Measurements from ENCODE around the gene LONRF2. TPM values are rescaled to one million over a fixed set of nuclear protein-coding genes. Genes with fewer than 3 reads are reported as not detected.

Gene LONRF2
- polyA plus RNA-seq, 2 of the 4 experiments (the other 2 are of a cell fraction), result 4.8 to 17.9 TPM

GRCh38 chr2:100241236-100241635 is 81.1 kb downstream of the LONRF2 start (continued):
- TF ChIP-seq, protein P1, sequence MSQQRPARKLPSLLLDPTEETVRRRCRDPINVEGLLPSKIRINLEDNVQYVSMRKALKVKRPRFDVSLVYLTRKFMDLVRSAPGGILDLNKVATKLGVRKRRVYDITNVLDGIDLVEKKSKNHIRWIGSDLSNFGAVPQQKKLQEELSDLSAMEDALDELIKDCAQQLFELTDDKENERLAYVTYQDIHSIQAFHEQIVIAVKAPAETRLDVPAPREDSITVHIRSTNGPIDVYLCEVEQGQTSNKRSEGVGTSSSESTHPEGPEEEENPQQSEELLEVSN (IDR thresholded peaks at IDR 0.05; ENCODE audit: borderline replicate concordance, low read depth), result no peak
- TF ChIP-seq EHMT2 (IDR thresholded peaks at IDR 0.05; ENCODE audit: low read depth) (no peak), POLR2A (IDR thresholded peaks at IDR 0.05; ENCODE audit: low read length) (no peak), ZC3H11A (IDR thresholded peaks at IDR 0.05) (no peak), HOXB13 (CRISPR knock-in tag; IDR thresholded peaks at IDR 0.05; ENCODE audit: low read depth) (no peak), FOSB (CRISPR knock-in tag; IDR thresholded peaks at IDR 0.05) (no peak)

DNA sequence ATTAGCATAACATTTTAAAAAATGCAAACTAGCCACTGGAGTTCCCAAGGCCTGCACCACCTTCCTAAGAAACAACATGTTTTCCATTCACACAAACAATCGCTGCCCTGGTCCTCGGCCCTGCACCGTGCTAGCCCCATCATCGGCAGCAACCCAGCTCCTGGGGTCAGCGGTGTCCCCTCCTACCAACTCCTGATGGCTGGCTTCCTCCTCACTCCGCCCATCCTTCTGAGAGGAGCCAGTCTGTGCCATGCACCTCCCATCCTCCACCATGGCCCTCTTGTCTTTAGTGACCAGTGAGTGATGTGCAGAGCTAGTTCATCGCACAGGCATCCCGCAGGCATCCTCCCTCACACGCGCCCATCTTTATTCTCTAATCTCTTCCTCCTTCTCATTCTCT is 81.9 kb downstream of the LONRF2 start:
- CTCF ChIA-PET, result interaction anchor here (1.3 to 3.7 kb wide), 4 partner anchors 23 to 750 kb away, joined by 3 to 25 read pairs (median 14); partner anchors contain the start of gene REV1
- H3K4me2 ChIP-seq, result no peak overlapping the region
- H3K27ac ChIP-seq, result no peak overlapping the region
- H3K9me3 ChIP-seq, result no peaks in the 10 kb centered on the region
- no peak overlapping the region for H3K4me3 ChIP-seq
- no peak for TF ChIP-seq ESRRA (IDR thresholded peaks at IDR 0.05; ENCODE audit: borderline replicate concordance, low read length)
- TF ChIP-seq KDM5A (IDR thresholded peaks at IDR 0.05), result no peak
- ATAC-seq, result no peak
- no peak for FAIRE-seq
- H3K4me1 ChIP-seq, result no peaks in the 10 kb centered on the region
- DNase-seq (ENCODE audit: low read depth in 1 of 2, low spot score in 1 of 2), result no peak
- POLR2A ChIA-PET, result no interaction called here
- 67% methylated on average over 10 of the region's 10 CpGs for WGBS (ENCODE audit: missing lambda C conversion rate)

DNA sequence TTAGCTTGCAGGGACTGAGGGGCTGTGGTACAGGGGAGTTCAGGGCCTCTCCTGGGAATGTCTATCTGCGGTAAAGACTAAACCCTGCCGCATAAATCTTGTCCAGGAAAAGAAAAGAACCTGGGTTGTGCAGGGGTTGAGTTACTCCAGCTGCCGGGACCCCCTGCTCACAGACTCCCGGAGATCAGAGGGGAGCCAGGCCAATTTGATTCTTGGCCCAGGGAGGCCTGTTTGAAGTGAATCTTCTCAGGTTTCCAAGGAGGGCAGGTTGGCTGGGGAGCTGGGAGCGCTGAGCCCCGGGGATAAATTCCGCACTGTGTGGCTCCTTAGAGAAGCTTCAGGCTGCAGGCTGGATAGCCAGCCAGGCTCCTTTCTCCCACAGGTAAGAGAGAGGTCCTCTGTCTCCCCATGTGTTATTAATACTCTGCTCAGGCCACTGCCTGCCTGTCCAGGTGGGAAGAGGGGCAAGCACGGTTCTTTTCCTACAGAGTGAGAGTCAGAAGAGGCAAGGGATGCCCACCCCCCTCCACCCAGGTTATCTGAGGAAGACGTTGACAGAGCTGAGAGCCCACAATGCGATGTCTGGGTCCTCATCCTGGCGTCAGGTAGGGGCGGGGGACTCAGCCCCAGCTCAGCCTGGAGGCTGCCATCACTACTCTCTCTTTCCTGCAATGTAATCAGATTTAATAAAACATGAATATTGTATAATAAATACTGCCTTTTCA is 82.7 kb downstream of the LONRF2 start:
- Histone ChIP-seq H3K4me3 (no peak overlapping the region), H3K9me3 (no peaks in the 10 kb centered on the region), H3K4me1 (no peaks in the 10 kb centered on the region), H3K27ac (no peak overlapping the region), H3K4me2 (no peak overlapping the region)
- DNase-seq (ENCODE audit: low read depth in 1 of 2, low spot score in 1 of 2) (no peak), FAIRE-seq (no peak), ATAC-seq (no peak)
- 41% methylated on average over 12 of the region's 12 CpGs for WGBS (ENCODE audit: missing lambda C conversion rate)
- CTCF ChIA-PET, result interaction anchor here (1.0 to 3.7 kb wide), 4 partner anchors 17 to 750 kb away, joined by 3 to 25 read pairs (median 5); partner anchors contain the start of gene REV1
- TF ChIP-seq KDM5A (IDR thresholded peaks at IDR 0.05) (no peak), HOXA7 (CRISPR knock-in tag; IDR thresholded peaks at IDR 0.05) (no peak), CBX2 (IDR thresholded peaks at IDR 0.05; ENCODE audit: borderline replicate concordance, low read depth) (no peak), RARB (CRISPR knock-in tag; IDR thresholded peaks at IDR 0.05) (no peak), POLR2AphosphoS2 (conservative IDR thresholded peaks at IDR 0.05; ENCODE audit: low read length) (no peak)
- POLR2A ChIA-PET, result no interaction called here

- no peaks in the 10 kb centered on the region for H3K4me1 ChIP-seq
- H3K27ac ChIP-seq, result no peak overlapping the region
- no peak overlapping the region for H3K4me2 ChIP-seq
- no peak for ATAC-seq
- ChIA-PET CTCF (interaction anchor here (0.6 to 2.3 kb wide), 4 partner anchors 17 to 469 kb away, joined by 3 to 7 read pairs (median 4); no protein-coding TSS in a partner anchor), POLR2A (no interaction called here)
- H3K4me3 ChIP-seq, result no peak overlapping the region
- DNase-seq (ENCODE audit: low read depth in 1 of 2, low spot score in 1 of 2), result no peak
- H3K9me3 ChIP-seq, result no peaks in the 10 kb centered on the region
- FAIRE-seq, result no peak
- TF ChIP-seq BHLHE40 (IDR thresholded peaks at IDR 0.05; ENCODE audit: low read depth, low read length) (no peak), HMGXB4 (CRISPR knock-in tag; IDR thresholded peaks at IDR 0.05; ENCODE audit: borderline replicate concordance) (no peak), JUNB (IDR thresholded peaks at IDR 0.05) (no peak), POLR2AphosphoS2 (conservative IDR thresholded peaks at IDR 0.05; ENCODE audit: low read length) (no peak), SMC3 (IDR thresholded peaks at IDR 0.05) (no peak), TFCP2L1 (CRISPR knock-in tag; IDR thresholded peaks at IDR 0.05) (no peak), RAD21 (conservative IDR thresholded peaks at IDR 0.05 in 1 of 2, IDR thresholded peaks at IDR 0.05 in 1 of 2) (no peak), POLR2A (IDR thresholded peaks at IDR 0.05; ENCODE audit: low read length) (no peak), HOXB13 (CRISPR knock-in tag; IDR thresholded peaks at IDR 0.05; ENCODE audit: low read depth) (no peak)
- WGBS (ENCODE audit: missing lambda C conversion rate), result 45% methylated on average over 8 of the region's 8 CpGs
Measured at GRCh38 chr2:100238471-100238870, 83.8 kb downstream of the LONRF2 start.
